ENCODE results near the gene CAMK1D. TPM values are rescaled to one million over a fixed set of nuclear protein-coding genes. Genes with fewer than 3 reads are reported as not detected.

Gene CAMK1D
- total and polyA plus RNA-seq, 2 experiments from 2014 or later, result 3.5 to 6.0 TPM

DNA sequence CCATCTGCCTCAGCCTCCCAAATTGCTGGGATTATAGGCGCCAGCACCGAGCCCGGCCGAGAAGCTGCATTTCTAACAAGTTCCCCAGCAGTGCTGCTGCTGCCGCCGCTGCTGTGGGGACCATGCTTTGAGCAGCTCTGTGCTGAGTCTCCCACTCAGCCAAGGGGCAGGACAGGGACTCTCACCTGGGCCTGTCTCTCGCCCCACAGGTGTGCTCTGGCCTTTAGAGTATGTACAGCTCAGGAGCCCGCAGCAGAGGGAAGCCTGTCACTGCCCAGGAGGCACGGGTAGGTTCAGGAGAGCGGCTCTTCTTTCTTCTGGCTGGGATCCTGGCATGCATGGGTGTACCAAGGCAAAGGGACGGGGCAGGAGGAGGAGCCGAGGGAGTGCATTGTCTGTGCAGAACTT lies 130.1 kb downstream of the CAMK1D start:
- TF ChIP-seq EZH2 (IDR thresholded peaks at IDR 0.05; ENCODE audit: borderline replicate concordance), result no peak
- Histone ChIP-seq H3K9me2 (replicated peaks; ENCODE audit: insufficient read depth) (no peaks in the 10 kb centered on the region), H3K9me3 (ENCODE audit: low read depth) (no peaks in the 10 kb centered on the region), H3K4me1 (ENCODE audit: insufficient read depth) (no peaks in the 10 kb centered on the region), H3K4me2 (no peak overlapping the region), H3K4me3 (no peak overlapping the region), H3K27me3 (no peaks in the 10 kb centered on the region), H3K79me2 (no peaks in the 10 kb centered on the region), H4K20me1 (ENCODE audit: insufficient read depth, poor library complexity, severe bottlenecking) (no peaks in the 10 kb centered on the region), H3K36me3 (replicated peaks; ENCODE audit: insufficient read depth, low read depth) (no peaks in the 10 kb centered on the region), H3K27ac (no peak overlapping the region), H2AFZ (no peak overlapping the region)
- no peak for DNase-seq (ENCODE audit: low spot score)
- WGBS (ENCODE audit: low lambda C conversion rate, missing lambda C conversion rate), result 92% methylated on average over 12 of the region's 12 CpGs

DNA sequence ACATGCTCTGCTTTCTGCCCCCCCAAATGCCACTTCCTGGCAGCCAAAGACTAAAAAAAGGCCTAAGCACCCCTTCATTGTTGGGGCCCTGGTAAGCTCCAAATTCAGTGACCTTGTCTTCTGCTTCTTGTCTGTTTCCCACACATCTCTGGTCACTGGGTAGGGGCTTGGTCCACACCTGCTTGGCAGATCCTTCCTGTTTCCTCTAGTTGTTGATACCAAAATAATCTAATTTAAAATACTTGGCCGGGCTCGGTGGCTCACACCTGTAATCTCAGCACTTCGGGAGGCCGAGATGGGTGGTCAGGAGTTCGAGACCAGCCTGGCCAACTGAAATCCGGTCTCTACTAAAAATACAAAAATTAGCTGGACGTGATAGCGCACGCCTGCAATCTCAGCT lies 130.6 kb downstream of the CAMK1D start:
- DNase-seq (ENCODE audit: low spot score), result no peak
- no peaks in the 10 kb centered on the region for H3K9me3 ChIP-seq (ENCODE audit: low read depth)
- no peak overlapping the region for H3K4me3 ChIP-seq
- no peaks in the 10 kb centered on the region for H3K79me2 ChIP-seq
- no peaks in the 10 kb centered on the region for H3K4me1 ChIP-seq (ENCODE audit: insufficient read depth)
- no peaks in the 10 kb centered on the region for H4K20me1 ChIP-seq (ENCODE audit: insufficient read depth, poor library complexity, severe bottlenecking)
- 94% methylated on average over 9 of the region's 9 CpGs for WGBS (ENCODE audit: low lambda C conversion rate, missing lambda C conversion rate)
- H2AFZ ChIP-seq, result no peak overlapping the region
- TF ChIP-seq EZH2phosphoT487 (IDR thresholded peaks at IDR 0.05; ENCODE audit: low read depth, severe bottlenecking, unreplicated experiment) (no peak), EZH2 (IDR thresholded peaks at IDR 0.05; ENCODE audit: borderline replicate concordance) (no peak)
- TF ChIP-seq, protein P1, sequence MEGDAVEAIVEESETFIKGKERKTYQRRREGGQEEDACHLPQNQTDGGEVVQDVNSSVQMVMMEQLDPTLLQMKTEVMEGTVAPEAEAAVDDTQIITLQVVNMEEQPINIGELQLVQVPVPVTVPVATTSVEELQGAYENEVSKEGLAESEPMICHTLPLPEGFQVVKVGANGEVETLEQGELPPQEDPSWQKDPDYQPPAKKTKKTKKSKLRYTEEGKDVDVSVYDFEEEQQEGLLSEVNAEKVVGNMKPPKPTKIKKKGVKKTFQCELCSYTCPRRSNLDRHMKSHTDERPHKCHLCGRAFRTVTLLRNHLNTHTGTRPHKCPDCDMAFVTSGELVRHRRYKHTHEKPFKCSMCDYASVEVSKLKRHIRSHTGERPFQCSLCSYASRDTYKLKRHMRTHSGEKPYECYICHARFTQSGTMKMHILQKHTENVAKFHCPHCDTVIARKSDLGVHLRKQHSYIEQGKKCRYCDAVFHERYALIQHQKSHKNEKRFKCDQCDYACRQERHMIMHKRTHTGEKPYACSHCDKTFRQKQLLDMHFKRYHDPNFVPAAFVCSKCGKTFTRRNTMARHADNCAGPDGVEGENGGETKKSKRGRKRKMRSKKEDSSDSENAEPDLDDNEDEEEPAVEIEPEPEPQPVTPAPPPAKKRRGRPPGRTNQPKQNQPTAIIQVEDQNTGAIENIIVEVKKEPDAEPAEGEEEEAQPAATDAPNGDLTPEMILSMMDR (IDR thresholded peaks at IDR 0.05; ENCODE audit: poor library complexity), result no peak
- no peaks in the 10 kb centered on the region for H3K36me3 ChIP-seq (replicated peaks; ENCODE audit: insufficient read depth, low read depth)
- H3K27ac ChIP-seq, result no peak overlapping the region
- H3K9me2 ChIP-seq (replicated peaks; ENCODE audit: insufficient read depth), result no peaks in the 10 kb centered on the region
- no peak overlapping the region for H3K4me2 ChIP-seq
- no peaks in the 10 kb centered on the region for H3K27me3 ChIP-seq

DNA sequence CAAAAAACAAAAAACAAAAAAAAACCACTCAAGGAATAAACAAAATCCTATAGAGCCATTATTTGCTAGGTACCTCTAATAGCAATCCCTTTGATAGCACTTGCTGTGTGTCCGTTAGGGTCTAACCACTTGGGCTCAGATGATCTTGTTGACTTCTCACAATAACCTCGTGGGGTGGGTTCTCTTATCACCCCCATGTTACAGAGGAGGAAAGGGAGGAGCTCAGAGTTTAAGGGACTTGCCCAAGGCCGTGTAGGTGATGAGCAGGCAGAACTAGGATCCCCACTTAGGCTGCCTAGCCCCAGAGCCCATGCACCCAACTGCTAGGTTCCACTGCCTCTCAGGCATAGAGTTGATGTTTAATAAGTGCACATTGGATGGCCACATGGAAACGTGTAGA lies 131.1 kb downstream of the CAMK1D start:
- WGBS (ENCODE audit: low lambda C conversion rate, missing lambda C conversion rate), result 95% methylated on average over 4 of the region's 4 CpGs
- H3K9me2 ChIP-seq (replicated peaks; ENCODE audit: insufficient read depth), result no peaks in the 10 kb centered on the region
- no peaks in the 10 kb centered on the region for H3K79me2 ChIP-seq
- H3K4me3 ChIP-seq, result no peak overlapping the region
- no peaks in the 10 kb centered on the region for H4K20me1 ChIP-seq (ENCODE audit: insufficient read depth, poor library complexity, severe bottlenecking)
- no peak overlapping the region for H3K27ac ChIP-seq
- H3K9me3 ChIP-seq (ENCODE audit: low read depth), result no peaks in the 10 kb centered on the region
- DNase-seq (ENCODE audit: low spot score), result no peak
- no peaks in the 10 kb centered on the region for H3K27me3 ChIP-seq
- TF ChIP-seq EZH2 (IDR thresholded peaks at IDR 0.05; ENCODE audit: borderline replicate concordance) (no peak), EZH2phosphoT487 (IDR thresholded peaks at IDR 0.05; ENCODE audit: low read depth, severe bottlenecking, unreplicated experiment) (no peak)
- TF ChIP-seq, protein P1 (IDR thresholded peaks at IDR 0.05; ENCODE audit: poor library complexity), result no peak
- H3K36me3 ChIP-seq (replicated peaks; ENCODE audit: insufficient read depth, low read depth), result no peaks in the 10 kb centered on the region
- H2AFZ ChIP-seq, result no peak overlapping the region
- H3K4me1 ChIP-seq (ENCODE audit: insufficient read depth), result no peaks in the 10 kb centered on the region
- H3K4me2 ChIP-seq, result no peak overlapping the region

DNA sequence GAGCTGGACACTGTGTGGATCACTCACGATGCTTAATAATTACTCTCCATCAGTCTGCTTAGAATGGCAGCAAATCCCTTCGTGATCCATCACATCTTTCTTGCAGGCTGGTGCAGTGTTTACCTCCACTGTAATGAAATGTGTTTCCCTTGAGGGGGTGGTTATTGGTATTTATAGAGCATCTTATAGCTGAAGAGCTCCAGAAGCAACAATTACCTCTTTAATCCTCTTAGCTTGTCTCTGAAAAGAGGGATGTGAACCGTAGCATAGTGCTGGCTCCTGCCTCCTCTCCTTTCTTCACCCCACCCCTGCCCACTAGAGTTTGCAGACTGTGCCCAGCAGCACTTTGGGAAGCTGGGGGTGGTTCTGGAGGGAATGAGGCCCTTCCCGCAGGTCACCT lies 132.6 kb downstream of the CAMK1D start:
- no peaks in the 10 kb centered on the region for H3K4me1 ChIP-seq (ENCODE audit: insufficient read depth)
- WGBS (ENCODE audit: low lambda C conversion rate, missing lambda C conversion rate), result 68% methylated on average over 4 of the region's 4 CpGs
- no peak overlapping the region for H3K4me2 ChIP-seq
- no peak overlapping the region for H2AFZ ChIP-seq
- H3K9me2 ChIP-seq (replicated peaks; ENCODE audit: insufficient read depth), result no peaks in the 10 kb centered on the region
- H3K27me3 ChIP-seq, result no peaks in the 10 kb centered on the region
- no peaks in the 10 kb centered on the region for H3K36me3 ChIP-seq (replicated peaks; ENCODE audit: insufficient read depth, low read depth)
- TF ChIP-seq EZH2phosphoT487 (IDR thresholded peaks at IDR 0.05; ENCODE audit: low read depth, severe bottlenecking, unreplicated experiment) (no peak), EZH2 (IDR thresholded peaks at IDR 0.05; ENCODE audit: borderline replicate concordance) (no peak)
- TF ChIP-seq, protein P1 (IDR thresholded peaks at IDR 0.05; ENCODE audit: poor library complexity), result no peak
- no peaks in the 10 kb centered on the region for H3K9me3 ChIP-seq (ENCODE audit: low read depth)
- H3K4me3 ChIP-seq, result no peak overlapping the region
- H4K20me1 ChIP-seq (ENCODE audit: insufficient read depth, poor library complexity, severe bottlenecking), result no peaks in the 10 kb centered on the region
- DNase-seq (ENCODE audit: low spot score), result no peak
- no peak overlapping the region for H3K27ac ChIP-seq
- H3K79me2 ChIP-seq, result no peaks in the 10 kb centered on the region

Measured in hepatocyte (in vitro differentiated cells).